Calu3 (cell line): ENCODE data around the gene SYP. TPM values are rescaled to one million over a fixed set of nuclear protein-coding genes. Genes with fewer than 3 reads are reported as not detected.

Source experiments
- BruUV-seq: library from RNA; stranded (reverse); fragments of 400-500 nt; replicated peaks from 2 replicates; lab custom pipeline; 2021; lab: Mats Ljungman, UMichigan
- CTCF ChIA-PET: fragments of 300-600 bp; sonication (Branson Sonifier 250); formaldehyde crosslinking; loops from one replicate; lab custom pipeline; 2022; ENCODE audit warnings: antibody characterized with exemption; lab: Charles Lee
- DNase-seq: peaks from one replicate; pipeline ENCODE4 v3.0.0; 2022
- H3K27ac Mint-ChIP-seq: one replicate; pipeline ENCODE4 v1.8.0; 2022; ENCODE audit warnings: mixed read lengths; ENCODE audit not compliant: unreplicated experiment
- H3K27me3 Mint-ChIP-seq: one replicate; pipeline ENCODE4 v1.8.0; 2022; ENCODE audit warnings: mixed read lengths; ENCODE audit not compliant: unreplicated experiment
- H3K36me3 Mint-ChIP-seq: one replicate; pipeline ENCODE4 v1.8.0; 2022; ENCODE audit warnings: mild to moderate bottlenecking, moderate library complexity, mixed read lengths; ENCODE audit not compliant: insufficient read depth, unreplicated experiment
- H3K4me1 Mint-ChIP-seq: one replicate; pipeline ENCODE4 v1.8.0; 2022; ENCODE audit warnings: mild to moderate bottlenecking, low read depth, mixed read lengths; ENCODE audit not compliant: unreplicated experiment
- H3K4me3 Mint-ChIP-seq: one replicate; pipeline ENCODE4 v1.8.0; 2022; ENCODE audit warnings: mild to moderate bottlenecking, low read depth, moderate library complexity, mixed read lengths; ENCODE audit not compliant: unreplicated experiment
- H3K9me3 Mint-ChIP-seq: one replicate; pipeline ENCODE4 v1.8.0; 2022; ENCODE audit warnings: low read depth, mixed read lengths; ENCODE audit not compliant: unreplicated experiment
- intact Hi-C: fragments of 100-400 bp; cut with micrococcal nuclease; formaldehyde crosslinking; loops from one replicate; pipeline ENCODE4 v1.10.0; 2022; ENCODE audit not compliant: unreplicated experiment
- total RNA-seq: library from RNA; stranded (reverse); gene quantifications from 2 replicates; pipeline ENCODE4 v1.2.3, GENCODE V29; 2022
- TF ChIP-seq, protein P1 (sequence below): fragments of 200-600 bp; IDR thresholded peaks from one replicate; pipeline ENCODE4 v1.8.0; 2022; ENCODE audit warnings: antibody characterized with exemption; ENCODE audit not compliant: unreplicated experiment

SYP gene
- total RNA-seq, 1 experiment from 2014 or later, result 2.7 TPM

DNA sequence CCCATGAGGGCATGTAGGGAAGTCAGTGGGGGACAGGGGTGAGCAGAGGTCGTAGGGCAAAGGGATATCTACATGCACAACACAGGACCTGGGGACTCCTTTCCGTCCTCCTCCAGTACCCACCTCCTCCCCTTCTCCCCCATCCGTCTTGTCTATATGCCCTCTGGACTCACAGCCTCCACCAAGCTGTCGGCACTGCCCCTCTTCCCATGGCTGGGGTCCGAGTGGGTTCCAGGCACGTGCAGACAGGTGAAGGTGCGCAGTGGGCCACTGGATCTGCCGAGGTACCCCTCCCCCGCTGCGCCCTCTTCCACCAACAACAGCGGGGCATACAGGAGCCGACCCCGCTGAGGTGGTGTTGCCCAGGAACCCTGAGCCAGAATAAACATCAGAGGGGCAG lies 5.5 kb upstream of the SYP start:
- intact Hi-C loops, result no loop called here
- CTCF ChIA-PET, result no interaction called here
- TF ChIP-seq, protein P1, sequence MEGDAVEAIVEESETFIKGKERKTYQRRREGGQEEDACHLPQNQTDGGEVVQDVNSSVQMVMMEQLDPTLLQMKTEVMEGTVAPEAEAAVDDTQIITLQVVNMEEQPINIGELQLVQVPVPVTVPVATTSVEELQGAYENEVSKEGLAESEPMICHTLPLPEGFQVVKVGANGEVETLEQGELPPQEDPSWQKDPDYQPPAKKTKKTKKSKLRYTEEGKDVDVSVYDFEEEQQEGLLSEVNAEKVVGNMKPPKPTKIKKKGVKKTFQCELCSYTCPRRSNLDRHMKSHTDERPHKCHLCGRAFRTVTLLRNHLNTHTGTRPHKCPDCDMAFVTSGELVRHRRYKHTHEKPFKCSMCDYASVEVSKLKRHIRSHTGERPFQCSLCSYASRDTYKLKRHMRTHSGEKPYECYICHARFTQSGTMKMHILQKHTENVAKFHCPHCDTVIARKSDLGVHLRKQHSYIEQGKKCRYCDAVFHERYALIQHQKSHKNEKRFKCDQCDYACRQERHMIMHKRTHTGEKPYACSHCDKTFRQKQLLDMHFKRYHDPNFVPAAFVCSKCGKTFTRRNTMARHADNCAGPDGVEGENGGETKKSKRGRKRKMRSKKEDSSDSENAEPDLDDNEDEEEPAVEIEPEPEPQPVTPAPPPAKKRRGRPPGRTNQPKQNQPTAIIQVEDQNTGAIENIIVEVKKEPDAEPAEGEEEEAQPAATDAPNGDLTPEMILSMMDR, result no peak
- DNase-seq, result no peak
- Mint-ChIP-seq H3K27ac (no peak overlapping the region), H3K27me3 (peaks cover 17% of the 10 kb centered on the region), H3K9me3 (no peaks in the 10 kb centered on the region), H3K4me3 (no peak overlapping the region), H3K36me3 (peaks cover 6% of the 10 kb centered on the region), H3K4me1 (no peaks in the 10 kb centered on the region)
- BruUV-seq, result no TSS peak

DNA sequence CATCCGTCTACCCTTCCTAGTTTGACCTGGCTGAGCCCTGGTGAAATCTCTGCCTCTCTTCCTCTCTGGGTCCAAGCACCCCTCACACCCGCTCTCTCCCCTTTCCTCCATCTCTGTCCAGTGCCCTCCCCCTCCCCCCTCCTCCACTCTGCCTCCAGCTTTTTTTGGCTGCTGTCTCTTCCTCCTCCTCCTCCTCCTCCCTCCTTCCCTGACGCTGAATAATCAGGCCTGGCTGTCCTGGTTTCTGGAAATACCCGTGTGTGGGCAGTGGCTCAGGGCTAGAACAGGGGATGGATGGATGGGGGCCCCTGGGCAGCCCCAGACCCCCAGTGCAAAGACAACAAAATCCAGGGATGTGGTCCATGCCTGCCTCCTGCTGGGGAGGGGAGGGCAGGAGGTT lies 4.7 kb upstream of the SYP start:
- no TSS peak for BruUV-seq
- no peak overlapping the region for H3K4me3 Mint-ChIP-seq
- DNase-seq, result no peak
- H3K36me3 Mint-ChIP-seq, result peaks cover 6% of the 10 kb centered on the region
- peaks cover 17% of the 10 kb centered on the region for H3K27me3 Mint-ChIP-seq
- intact Hi-C loops, result no loop called here
- no peaks in the 10 kb centered on the region for H3K4me1 Mint-ChIP-seq
- no peak overlapping the region for H3K27ac Mint-ChIP-seq
- CTCF ChIA-PET, result no interaction called here
- no peaks in the 10 kb centered on the region for H3K9me3 Mint-ChIP-seq
- TF ChIP-seq, protein P1, result no peak

- no TSS peak for BruUV-seq
- TF ChIP-seq, protein P1, result no peak
- no peak overlapping the region for H3K27ac Mint-ChIP-seq
- intact Hi-C loops, result no loop called here
- H3K27me3 Mint-ChIP-seq, result peaks cover 23% of the 10 kb centered on the region
- H3K9me3 Mint-ChIP-seq, result no peaks in the 10 kb centered on the region
- CTCF ChIA-PET, result no interaction called here
- no peaks in the 10 kb centered on the region for H3K4me1 Mint-ChIP-seq
- H3K36me3 Mint-ChIP-seq, result peaks cover 6% of the 10 kb centered on the region
- DNase-seq, result no peak
- no peak overlapping the region for H3K4me3 Mint-ChIP-seq
These were observed 4.0 kb upstream of the SYP start for GRCh38 chrX:49204017-49204416.

GRCh38 chrX:49203536-49203935 lies 3.5 kb upstream of the SYP start:
- H3K4me3 Mint-ChIP-seq, result no peak overlapping the region
- CTCF ChIA-PET, result no interaction called here

More at GRCh38 chrX:49203536-49203935, 3.5 kb upstream of the SYP start:
- no peak for DNase-seq
- TF ChIP-seq, protein P1, result no peak
- H3K9me3 Mint-ChIP-seq, result no peaks in the 10 kb centered on the region
- BruUV-seq, result no TSS peak
- no peak overlapping the region for H3K27ac Mint-ChIP-seq
- H3K27me3 Mint-ChIP-seq, result peaks cover 28% of the 10 kb centered on the region
- intact Hi-C loops, result no loop called here
- H3K4me1 Mint-ChIP-seq, result peaks cover 2% of the 10 kb centered on the region
- H3K36me3 Mint-ChIP-seq, result peaks cover 6% of the 10 kb centered on the region
